NOMO-1 (cell line): ENCODE measurements around the gene SYPL1.

ENCODE experiments used
- DNase-seq, 2 experiments: peaks; one replicate each; lab custom pipeline; 2025; ENCODE audit not compliant: unreplicated experiment in 2 of 2; lab: John Stamatoyannopoulos, UW

SYPL1 gene

GRCh38 chr7:106122713-106123112 lies 10.6 kb upstream of the SYPL1 start:
- no peak for DNase-seq

- no peak for DNase-seq
Measured at GRCh38 chr7:106121189-106121810, 9.2 kb upstream of the SYPL1 start.

GRCh38 chr7:106120500-106120899 lies 8.4 kb upstream of the SYPL1 start:
- DNase-seq, result no peak

GRCh38 chr7:106119719-106120118 lies 7.6 kb upstream of the SYPL1 start:
- no peak for DNase-seq

GRCh38 chr7:106117786-106118544 lies 5.9 kb upstream of the SYPL1 start:
- no peak for DNase-seq

GRCh38 chr7:106116161-106116704 lies 4.1 kb upstream of the SYPL1 start:
- DNase-seq, result no peak

GRCh38 chr7:106114716-106115383 lies 2.7 kb upstream of the SYPL1 start:
- DNase-seq, result peak in 1 of 2 experiments; percentile 11

- DNase-seq, result no peak
Measured at GRCh38 chr7:106112972-106113421, 885 bp upstream of the SYPL1 start.

- no peak for DNase-seq
Measured at GRCh38 chr7:106111655-106112117, 426 bp downstream of the SYPL1 start.

GRCh38 chr7:106110885-106111654 lies 1.0 kb downstream of the SYPL1 start:
- peak in 1 of 2 experiments; percentile 17 for DNase-seq

- DNase-seq, result no peak
Measured at GRCh38 chr7:106110238-106110560, 1.9 kb downstream of the SYPL1 start.

GRCh38 chr7:106109521-106110237 lies 2.4 kb downstream of the SYPL1 start:
- no peak for DNase-seq

- no peak for DNase-seq
Measured at GRCh38 chr7:106108991-106109390, 3.1 kb downstream of the SYPL1 start.

GRCh38 chr7:106104721-106105260 lies 7.3 kb downstream of the SYPL1 start:
- no peak for DNase-seq

GRCh38 chr7:106102387-106102966 lies 9.6 kb downstream of the SYPL1 start:
- no peak for DNase-seq

- DNase-seq, result no peak
Measured at GRCh38 chr7:106101726-106102125, 10.4 kb downstream of the SYPL1 start.

GRCh38 chr7:106100863-106101629 lies 11.1 kb downstream of the SYPL1 start:
- no peak for DNase-seq

GRCh38 chr7:106099539-106099938 lies 12.6 kb downstream of the SYPL1 start:
- DNase-seq, result no peak

- DNase-seq, result no peak
Measured at GRCh38 chr7:106098889-106099288, 13.2 kb downstream of the SYPL1 start.
